ENCODE data around the gene DOCK10. TPM values are rescaled to one million over a fixed set of nuclear protein-coding genes. Genes with fewer than 3 reads are reported as not detected.

The DOCK10 gene
- total RNA-seq, 1 experiment from 2014 or later, result 28.9 TPM

- H3K9me3 ChIP-seq (ENCODE audit: insufficient read depth, low read depth), result no peaks in the 10 kb centered on the region
- H3K79me2 ChIP-seq (ENCODE audit: low read depth), result no peaks in the 10 kb centered on the region
- H3K36me3 ChIP-seq (ENCODE audit: low read depth), result no peaks in the 10 kb centered on the region
- H3K4me3 ChIP-seq, result no peak overlapping the region
- POLR2A ChIA-PET (ENCODE audit: unreplicated experiment), result no interaction called here
- no peaks in the 10 kb centered on the region for H3K9me2 ChIP-seq (ENCODE audit: insufficient read depth)
- H3K4me1 ChIP-seq (replicated peaks; ENCODE audit: insufficient read depth), result no peaks in the 10 kb centered on the region
- no peak for DNase-seq
- no peak overlapping the region for H3K4me2 ChIP-seq
- no peaks in the 10 kb centered on the region for H3F3A ChIP-seq (ENCODE audit: insufficient read depth, low read depth)
- H2AFZ ChIP-seq, result no peak overlapping the region
- no peak overlapping the region for H3K27ac ChIP-seq
- TF ChIP-seq EZH2 (IDR thresholded peaks at IDR 0.05; ENCODE audit: low read depth) (no peak), CTCF (conservative IDR thresholded peaks at IDR 0.05) (no peak)
- intact Hi-C loops (cut with micrococcal nuclease; ENCODE audit: unreplicated experiment), result no loop called here
- CTCF ChIA-PET, result no interaction called here
- no peaks in the 10 kb centered on the region for H3K27me3 ChIP-seq (ENCODE audit: insufficient read depth, low read depth)
- H4K20me1 ChIP-seq (ENCODE audit: insufficient read depth), result no peaks in the 10 kb centered on the region
- BruUV-seq (replicated peaks), result no TSS peak
Measured at GRCh38 chr2:224908818-224909217, 133.4 kb downstream of the DOCK10 start.

- Histone ChIP-seq H3K4me1 (replicated peaks; ENCODE audit: insufficient read depth) (no peaks in the 10 kb centered on the region), H2AFZ (no peak overlapping the region), H3K27me3 (ENCODE audit: insufficient read depth, low read depth) (no peaks in the 10 kb centered on the region), H3K4me2 (no peak overlapping the region), H3F3A (ENCODE audit: insufficient read depth, low read depth) (no peaks in the 10 kb centered on the region), H3K79me2 (ENCODE audit: low read depth) (no peaks in the 10 kb centered on the region), H3K27ac (no peak overlapping the region), H3K36me3 (ENCODE audit: low read depth) (no peaks in the 10 kb centered on the region), H4K20me1 (ENCODE audit: insufficient read depth) (no peaks in the 10 kb centered on the region), H3K4me3 (no peak overlapping the region), H3K9me2 (ENCODE audit: insufficient read depth) (no peaks in the 10 kb centered on the region), H3K9me3 (ENCODE audit: insufficient read depth, low read depth) (no peaks in the 10 kb centered on the region)
- ChIA-PET POLR2A (ENCODE audit: unreplicated experiment) (no interaction called here), CTCF (no interaction called here)
- TF ChIP-seq CTCF (conservative IDR thresholded peaks at IDR 0.05), result no peak
- no peak for TF ChIP-seq EZH2 (IDR thresholded peaks at IDR 0.05; ENCODE audit: low read depth)
- no peak for DNase-seq
- intact Hi-C loops (cut with micrococcal nuclease; ENCODE audit: unreplicated experiment), result no loop called here
- no TSS peak for BruUV-seq (replicated peaks)
Measured at GRCh38 chr2:224904381-224904780, 137.9 kb downstream of the DOCK10 start.

GRCh38 chr2:224903621-224904020, 138.6 kb downstream of the DOCK10 start:
- Histone ChIP-seq H3K4me1 (replicated peaks; ENCODE audit: insufficient read depth) (no peaks in the 10 kb centered on the region), H3F3A (ENCODE audit: insufficient read depth, low read depth) (no peaks in the 10 kb centered on the region), H3K27me3 (ENCODE audit: insufficient read depth, low read depth) (no peaks in the 10 kb centered on the region), H3K9me3 (ENCODE audit: insufficient read depth, low read depth) (no peaks in the 10 kb centered on the region), H3K36me3 (ENCODE audit: low read depth) (no peaks in the 10 kb centered on the region), H4K20me1 (ENCODE audit: insufficient read depth) (no peaks in the 10 kb centered on the region), H3K27ac (no peak overlapping the region), H3K4me3 (no peak overlapping the region), H2AFZ (no peak overlapping the region), H3K9me2 (ENCODE audit: insufficient read depth) (no peaks in the 10 kb centered on the region), H3K79me2 (ENCODE audit: low read depth) (no peaks in the 10 kb centered on the region), H3K4me2 (no peak overlapping the region)
- BruUV-seq (replicated peaks), result no TSS peak
- no peak for DNase-seq
- CTCF ChIA-PET, result no interaction called here
- intact Hi-C loops (cut with micrococcal nuclease; ENCODE audit: unreplicated experiment), result no loop called here
- no peak for TF ChIP-seq EZH2 (IDR thresholded peaks at IDR 0.05; ENCODE audit: low read depth)
- no peak for TF ChIP-seq CTCF (conservative IDR thresholded peaks at IDR 0.05)
- POLR2A ChIA-PET (ENCODE audit: unreplicated experiment), result no interaction called here

Measured in PC-9 (cell line).